ENCODE results near the gene TMSB10.

DNA sequence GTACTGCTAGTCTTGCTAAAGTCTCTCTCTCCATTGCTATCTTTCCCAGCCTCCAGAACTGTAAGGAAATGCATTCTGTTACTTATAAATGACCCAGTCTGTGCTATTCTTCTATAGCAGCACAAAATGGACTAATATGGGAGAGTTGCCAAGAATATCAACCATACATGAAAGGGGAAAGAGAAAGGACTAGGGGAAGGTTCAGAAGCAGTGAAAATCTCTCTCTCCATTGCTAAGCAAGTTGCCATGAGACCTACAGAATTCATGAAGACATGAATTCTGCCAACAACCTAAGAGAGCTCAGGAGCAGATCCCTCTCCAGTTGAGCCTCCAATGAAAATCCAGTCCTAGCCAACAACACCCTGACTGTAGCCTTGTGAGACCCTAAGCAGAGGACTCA is 21.0 kb upstream of the TMSB10 start:
- TF ChIP-seq EZH2 (IDR thresholded peaks at IDR 0.05; ENCODE audit: insufficient read depth, poor library complexity, severe bottlenecking): no peak
- no peak for TF ChIP-seq EZH2phosphoT487 (IDR thresholded peaks at IDR 0.05; ENCODE audit: insufficient read depth, low read depth)
